Left ventricle myocardium inferior (tissue), 1 donor: Measurements from ENCODE around the gene NPC1L1. TPM values are rescaled to one million over a fixed set of nuclear protein-coding genes. Genes with fewer than 3 reads are reported as not detected.
A peak's percentile ranks its signal among the peaks of the same experiment; 100 is the strongest.

Experiments used
- DNase-seq: peaks from one replicate; pipeline ENCODE4 v3.0.0-alpha.2; 2020
- H3K27ac ChIP-seq: fragments of 200-600 bp; replicated peaks from 2 replicates; pipeline ENCODE4 v1.8.0; 2021
- H3K27me3 ChIP-seq: fragments of 200-600 bp; 2 replicates; pipeline ENCODE4 v1.8.0; 2021; ENCODE audit warnings: low read depth
- H3K36me3 ChIP-seq: fragments of 200-600 bp; 2 replicates; pipeline ENCODE4 v1.8.0; 2021
- H3K4me1 ChIP-seq: fragments of 200-600 bp; 2 replicates; pipeline ENCODE4 v1.8.0; 2021
- H3K4me3 ChIP-seq: fragments of 200-600 bp; 2 replicates; pipeline ENCODE4 v1.8.0; 2021; ENCODE audit warnings: mild to moderate bottlenecking, moderate library complexity
- H3K9me3 ChIP-seq: fragments of 200-600 bp; replicated peaks from 2 replicates; pipeline ENCODE4 v1.8.0; 2021
- intact Hi-C: fragments of 100-400 bp; cut with micrococcal nuclease; formaldehyde crosslinking; loops from one replicate; pipeline ENCODE4 v1.11.0; 2022
- total RNA-seq: library from RNA; stranded (reverse); fragmentation: NEBNext Ultra II Directional; extraction: Animal tissue kit (Norgen Biotek cat#: 25700); gene quantifications from one replicate; pipeline ENCODE4 v1.2.1, GENCODE V29; 2021
- TF ChIP-seq, protein P1 (sequence below): fragments of 200-600 bp; IDR thresholded peaks from 2 replicates; pipeline ENCODE4 v1.8.0; 2021; ENCODE audit warnings: antibody characterized with exemption, mild to moderate bottlenecking, borderline replicate concordance
- donor health status: DM: no; HTN: yes; CAD: no; lungs with severe emphysema.

NPC1L1 gene
- total RNA-seq, 1 donor from 2014 or later: 0.19 TPM

DNA sequence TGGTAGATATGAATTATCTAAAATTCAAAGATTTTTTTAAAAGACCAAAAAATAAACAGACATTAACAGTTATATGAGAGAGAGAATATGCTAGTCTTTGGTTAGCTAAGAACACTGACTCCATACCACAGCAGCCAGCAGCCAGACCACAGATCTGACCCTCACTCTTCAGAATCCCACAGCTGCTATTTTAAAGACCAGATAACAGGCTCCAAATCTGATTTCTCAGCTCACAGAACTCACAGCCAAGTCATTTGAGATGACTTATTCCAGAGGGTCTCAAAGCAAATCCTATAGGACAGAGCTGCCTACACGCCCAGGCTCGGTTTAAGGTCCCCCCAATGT lies 71.0 kb downstream of the NPC1L1 start:
- H3K36me3 ChIP-seq: peaks cover 11% of the 10 kb centered on the region
- no peaks in the 10 kb centered on the region for H3K9me3 ChIP-seq
- H3K4me1 ChIP-seq: peaks cover 89% of the 10 kb centered on the region
- TF ChIP-seq, protein P1, sequence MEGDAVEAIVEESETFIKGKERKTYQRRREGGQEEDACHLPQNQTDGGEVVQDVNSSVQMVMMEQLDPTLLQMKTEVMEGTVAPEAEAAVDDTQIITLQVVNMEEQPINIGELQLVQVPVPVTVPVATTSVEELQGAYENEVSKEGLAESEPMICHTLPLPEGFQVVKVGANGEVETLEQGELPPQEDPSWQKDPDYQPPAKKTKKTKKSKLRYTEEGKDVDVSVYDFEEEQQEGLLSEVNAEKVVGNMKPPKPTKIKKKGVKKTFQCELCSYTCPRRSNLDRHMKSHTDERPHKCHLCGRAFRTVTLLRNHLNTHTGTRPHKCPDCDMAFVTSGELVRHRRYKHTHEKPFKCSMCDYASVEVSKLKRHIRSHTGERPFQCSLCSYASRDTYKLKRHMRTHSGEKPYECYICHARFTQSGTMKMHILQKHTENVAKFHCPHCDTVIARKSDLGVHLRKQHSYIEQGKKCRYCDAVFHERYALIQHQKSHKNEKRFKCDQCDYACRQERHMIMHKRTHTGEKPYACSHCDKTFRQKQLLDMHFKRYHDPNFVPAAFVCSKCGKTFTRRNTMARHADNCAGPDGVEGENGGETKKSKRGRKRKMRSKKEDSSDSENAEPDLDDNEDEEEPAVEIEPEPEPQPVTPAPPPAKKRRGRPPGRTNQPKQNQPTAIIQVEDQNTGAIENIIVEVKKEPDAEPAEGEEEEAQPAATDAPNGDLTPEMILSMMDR: no peak
- peak overlapping the region; percentile 1 for H3K27ac ChIP-seq
- H3K27me3 ChIP-seq: no peaks in the 10 kb centered on the region
- DNase-seq: no peak
- intact Hi-C loops: loop anchor here (10.0 kb wide), 2 partner anchors 75 to 225 kb away; no protein-coding TSS in a partner anchor
- H3K4me3 ChIP-seq: no peak overlapping the region

DNA sequence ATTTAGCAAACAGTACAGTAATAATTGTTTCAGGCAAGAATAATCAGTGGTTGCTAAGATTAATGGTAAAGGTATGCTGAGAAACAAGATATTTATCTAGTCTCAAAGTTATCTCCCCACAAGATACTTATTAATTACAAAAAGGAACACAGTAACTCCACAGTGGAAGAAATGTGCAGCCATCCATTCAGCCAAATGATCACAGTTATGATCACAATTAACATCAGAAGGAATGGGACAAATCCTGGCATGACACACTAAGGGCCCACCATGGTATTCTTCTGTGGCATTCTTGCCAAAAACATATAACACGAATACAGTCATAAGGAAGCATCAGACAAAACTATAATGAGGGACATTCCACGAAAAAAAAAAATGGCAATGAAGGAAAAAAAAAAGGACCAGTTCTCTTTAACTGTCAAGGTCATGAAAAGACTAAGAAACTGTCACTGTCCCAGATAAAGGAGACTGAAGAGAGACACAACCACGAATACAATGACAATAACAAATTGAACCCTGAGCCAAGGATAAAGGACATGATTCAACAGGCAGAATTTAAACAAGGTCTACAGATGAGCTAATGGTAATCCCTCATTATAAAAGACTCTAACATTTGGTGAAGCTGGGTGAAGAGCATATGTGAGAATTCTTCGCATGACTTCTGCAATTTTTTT lies 71.5 kb downstream of the NPC1L1 start:
- H3K4me1 ChIP-seq: peaks cover 89% of the 10 kb centered on the region
- H3K4me3 ChIP-seq: no peak overlapping the region
- no peak for DNase-seq
- no peaks in the 10 kb centered on the region for H3K9me3 ChIP-seq
- TF ChIP-seq, protein P1: no peak
- intact Hi-C loops: loop anchor here (10.0 kb wide), 2 partner anchors 75 to 225 kb away; no protein-coding TSS in a partner anchor
- H3K36me3 ChIP-seq: peaks cover 9% of the 10 kb centered on the region
- no peaks in the 10 kb centered on the region for H3K27me3 ChIP-seq
- peak overlapping the region; percentile 1 for H3K27ac ChIP-seq

DNA sequence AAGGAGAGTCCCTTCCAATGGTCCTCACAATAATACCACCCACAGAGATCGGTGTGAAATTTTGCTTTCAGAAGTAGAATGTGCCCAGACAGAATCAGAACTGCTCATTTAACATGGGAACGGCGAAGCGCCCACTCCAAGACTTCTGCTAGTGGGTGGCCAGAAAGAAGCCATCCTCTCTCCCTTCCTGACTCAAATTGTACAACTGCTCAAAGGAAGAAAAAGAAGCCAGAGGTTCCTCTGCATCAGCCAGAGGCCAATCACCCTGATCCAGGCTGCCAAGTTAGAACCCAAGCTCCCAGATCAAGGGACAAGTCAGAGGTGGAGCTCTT lies 73.9 kb downstream of the NPC1L1 start:
- H3K27ac ChIP-seq: no peak overlapping the region
- no peaks in the 10 kb centered on the region for H3K27me3 ChIP-seq
- no peak overlapping the region for H3K4me3 ChIP-seq
- peaks cover 85% of the 10 kb centered on the region for H3K4me1 ChIP-seq
- TF ChIP-seq, protein P1: no peak
- peaks cover 9% of the 10 kb centered on the region for H3K36me3 ChIP-seq
- no peak for DNase-seq
- H3K9me3 ChIP-seq: no peaks in the 10 kb centered on the region
- intact Hi-C loops: no loop called here

DNA sequence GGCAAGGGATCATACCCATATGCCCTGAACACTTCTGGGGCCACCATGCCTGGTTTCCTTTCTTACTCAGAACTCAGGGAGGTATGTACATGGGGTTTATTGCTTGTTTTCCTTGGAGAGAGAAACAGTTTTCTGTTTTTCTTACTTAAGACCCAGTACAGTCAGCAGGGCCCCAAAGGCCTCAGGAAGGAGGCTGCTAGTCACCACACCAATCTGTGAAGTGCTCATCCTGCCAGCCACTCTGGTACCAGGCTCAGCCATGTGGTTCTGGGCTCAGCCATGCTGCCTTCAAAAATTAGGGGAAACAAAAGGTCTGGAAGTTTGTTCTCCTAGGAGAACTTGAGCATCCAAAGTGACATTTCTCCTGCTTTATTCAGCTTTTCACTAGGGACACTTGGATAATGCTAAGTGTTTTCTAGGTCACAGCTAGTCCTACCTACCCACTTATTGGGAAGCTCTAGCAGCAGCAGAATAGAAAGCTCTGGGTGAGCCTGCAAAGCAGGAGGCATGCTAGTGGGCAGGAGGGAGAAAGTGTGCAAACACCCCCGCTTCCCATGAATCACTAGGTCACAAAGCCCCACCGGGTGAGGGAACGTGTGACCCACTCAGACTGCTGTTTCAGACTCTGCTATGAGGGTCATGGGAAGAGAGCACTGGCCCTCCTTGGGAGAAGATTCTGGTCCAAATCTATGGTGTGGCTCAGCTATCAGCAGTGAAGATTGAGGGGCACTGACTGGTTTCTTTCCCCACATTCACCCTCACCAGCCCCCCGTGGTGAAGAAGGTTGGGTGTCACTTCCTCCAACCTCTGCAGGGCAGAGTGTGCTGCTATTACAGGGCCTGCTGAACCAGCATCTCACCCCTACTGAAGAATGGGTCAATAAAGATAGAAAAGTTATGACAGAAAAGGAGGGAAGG lies 74.6 kb downstream of the NPC1L1 start:
- TF ChIP-seq, protein P1: no peak
- Histone ChIP-seq H3K27me3 (no peaks in the 10 kb centered on the region), H3K27ac (no peak overlapping the region), H3K36me3 (peaks cover 9% of the 10 kb centered on the region), H3K9me3 (no peaks in the 10 kb centered on the region), H3K4me1 (peaks cover 86% of the 10 kb centered on the region), H3K4me3 (no peak overlapping the region)
- intact Hi-C loops: no loop called here
- DNase-seq: no peak

DNA sequence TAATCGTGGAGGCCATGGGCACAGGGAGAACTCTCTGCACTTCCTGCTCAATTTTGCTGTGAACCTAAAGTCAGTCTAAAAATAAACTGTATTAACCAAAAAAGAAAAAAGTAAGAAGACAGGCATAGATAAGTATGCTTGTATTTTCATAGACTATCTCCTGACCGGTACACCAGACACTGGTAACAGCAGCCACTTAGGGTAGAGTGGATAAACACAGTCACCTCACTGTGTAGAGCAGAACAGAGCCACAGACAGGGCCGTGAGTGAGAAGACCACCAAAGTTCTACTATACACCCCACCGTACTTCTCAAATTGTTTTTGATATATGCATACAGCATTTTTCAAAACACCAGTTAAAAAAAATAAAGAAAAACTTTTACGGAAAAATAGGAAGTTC lies 75.6 kb downstream of the NPC1L1 start:
- intact Hi-C loops: no loop called here
- no peaks in the 10 kb centered on the region for H3K9me3 ChIP-seq
- peaks cover 82% of the 10 kb centered on the region for H3K4me1 ChIP-seq
- DNase-seq: no peak
- TF ChIP-seq, protein P1: no peak
- H3K4me3 ChIP-seq: no peak overlapping the region
- H3K27me3 ChIP-seq: no peaks in the 10 kb centered on the region
- H3K27ac ChIP-seq: peak overlapping the region; percentile 35
- H3K36me3 ChIP-seq: peaks cover 4% of the 10 kb centered on the region
